Jurkat, Clone E6-1 (cell line): ENCODE measurements around the gene RPAP3.

Experiments
- DNase-seq: peaks from one replicate; pipeline ENCODE4 v3.0.0-alpha.2; 2011; ENCODE audit warnings: low read depth, low spot score
- H3K4me3 ChIP-seq: 2 replicates; pipeline ENCODE4 v1.5.1; 2011; ENCODE audit warnings: mild to moderate bottlenecking, low read length, control low read depth, moderate library complexity

The RPAP3 gene

DNA sequence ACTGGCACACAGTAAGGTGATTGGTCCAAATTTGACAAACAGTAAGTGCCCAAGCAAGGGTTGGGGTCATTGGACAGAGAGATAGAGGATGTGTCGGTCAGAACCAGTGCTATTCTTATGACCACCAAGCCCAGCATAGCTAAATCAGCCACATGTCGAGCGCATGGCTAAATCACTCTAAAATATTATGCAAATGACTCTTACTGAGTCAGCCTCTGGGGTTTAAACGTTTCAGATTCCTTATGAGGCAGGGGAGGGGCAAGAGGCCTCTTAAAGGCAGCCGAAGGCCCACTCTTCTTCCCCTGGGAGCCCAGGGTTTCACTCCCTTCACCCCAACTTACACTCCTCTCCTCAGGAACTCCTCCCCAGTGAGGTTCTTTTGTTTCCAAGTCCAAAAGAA, 20.1 kb upstream of the RPAP3 start:
- no peak overlapping the region for H3K4me3 ChIP-seq
- no peak for DNase-seq

DNA sequence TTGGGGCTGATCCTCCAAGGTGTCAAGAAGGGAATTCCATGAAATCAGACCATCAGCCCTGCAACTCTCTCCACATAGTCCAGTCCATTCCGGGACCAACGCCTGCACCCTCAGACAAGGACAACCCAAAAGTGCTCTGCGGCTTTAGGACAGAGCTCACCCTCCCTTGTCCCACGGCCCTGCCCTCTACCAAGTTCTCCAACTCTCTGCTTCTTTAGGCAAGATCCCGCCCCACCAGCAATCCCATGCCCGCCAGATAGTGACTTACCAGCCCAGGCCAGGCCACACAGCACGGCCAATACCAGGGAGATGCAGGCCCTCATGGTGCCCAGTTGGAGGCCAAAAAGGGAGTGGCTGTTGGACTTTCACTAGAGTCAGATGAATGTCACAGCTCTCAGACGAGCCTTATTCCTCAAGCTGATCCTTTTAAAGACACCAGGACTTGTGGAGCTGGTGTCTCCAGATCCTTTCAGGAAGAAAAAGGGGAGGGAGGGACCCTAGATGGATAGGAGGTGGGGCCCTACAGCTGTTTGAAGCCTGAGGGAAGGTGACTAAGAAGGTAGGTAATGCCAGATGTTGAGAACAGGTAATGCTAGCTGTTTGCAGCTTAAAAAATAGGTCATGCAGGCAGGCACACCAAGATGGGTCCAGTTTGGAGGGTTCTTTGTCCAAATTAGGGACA, 19.4 kb upstream of the RPAP3 start, which contains the start of gene ENDOU:
ENDOU (minus strand) TSS at position 400 of the 682 bp plus-strand sequence; CDS start at position 323, 77 bp downstream.
- no peak within 1 kb of the TSS for H3K4me3 ChIP-seq
- DNase-seq: no peak

DNA sequence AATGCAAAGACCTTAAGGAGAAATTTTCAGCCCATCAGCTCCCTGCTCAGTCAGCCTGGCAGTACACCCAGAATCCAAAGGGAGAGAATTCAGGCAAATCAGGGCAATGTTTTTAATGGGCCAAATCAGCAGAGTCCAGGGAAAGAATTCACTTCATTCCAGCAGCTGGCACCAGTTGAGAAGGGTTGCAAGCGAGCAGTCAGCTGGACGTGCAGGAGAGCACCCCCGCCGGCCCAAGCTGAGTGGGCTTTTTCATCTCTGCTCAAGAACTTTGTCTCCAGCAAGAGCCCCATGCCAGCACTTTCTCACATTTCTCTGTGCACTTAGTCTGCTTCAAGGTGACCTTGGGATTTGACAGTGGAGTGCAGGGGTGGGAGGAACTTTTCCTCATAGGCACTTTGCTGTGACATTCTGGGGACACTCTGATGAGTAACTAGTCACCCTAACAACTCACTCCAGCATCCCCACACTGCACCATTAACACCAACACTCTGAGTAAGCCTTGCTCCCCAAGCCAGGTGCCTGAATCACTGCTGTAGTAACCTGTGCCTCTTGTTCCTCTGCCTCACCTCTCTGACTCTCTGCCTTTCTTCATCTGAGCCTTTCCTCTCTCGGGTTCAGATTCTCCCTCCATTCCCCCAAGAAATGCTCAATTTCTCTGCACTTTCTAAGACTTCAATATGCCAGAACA, 17.3 kb upstream of the RPAP3 start:
- H3K4me3 ChIP-seq: no peak overlapping the region
- no peak for DNase-seq

DNA sequence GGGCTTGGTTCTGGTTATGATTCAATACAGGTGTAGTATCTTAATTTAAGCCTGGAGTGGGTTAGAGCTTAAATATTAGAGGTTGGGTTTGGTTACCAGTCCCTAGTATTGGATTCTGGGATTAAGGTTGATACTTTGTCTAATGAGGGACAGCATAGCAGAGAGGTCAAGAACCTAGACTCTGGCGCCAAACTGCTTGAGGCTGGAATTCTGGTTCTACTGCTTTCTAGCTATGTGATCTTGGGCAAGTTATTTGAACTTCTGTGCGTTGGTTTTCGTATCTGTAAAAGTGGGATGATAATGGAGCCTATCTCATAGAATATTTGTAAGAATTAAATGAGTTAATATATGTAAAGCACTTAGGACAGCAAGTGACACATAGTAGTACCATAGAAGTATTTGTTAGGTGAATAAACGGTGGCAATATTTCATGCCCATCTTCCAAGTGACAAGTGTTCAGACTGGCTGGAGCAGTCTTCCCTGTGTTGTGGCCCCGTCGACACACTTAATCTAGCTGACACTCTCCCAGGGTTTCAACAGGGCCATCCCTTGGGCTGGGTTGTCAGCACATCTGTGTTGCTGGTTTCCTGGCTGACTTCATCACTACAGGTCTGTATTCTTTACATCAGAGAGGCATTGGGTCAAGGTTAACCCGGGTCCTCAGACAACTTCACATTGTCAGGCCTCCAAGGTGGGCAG, 16.5 kb upstream of the RPAP3 start:
- no peak overlapping the region for H3K4me3 ChIP-seq
- DNase-seq: no peak

DNA sequence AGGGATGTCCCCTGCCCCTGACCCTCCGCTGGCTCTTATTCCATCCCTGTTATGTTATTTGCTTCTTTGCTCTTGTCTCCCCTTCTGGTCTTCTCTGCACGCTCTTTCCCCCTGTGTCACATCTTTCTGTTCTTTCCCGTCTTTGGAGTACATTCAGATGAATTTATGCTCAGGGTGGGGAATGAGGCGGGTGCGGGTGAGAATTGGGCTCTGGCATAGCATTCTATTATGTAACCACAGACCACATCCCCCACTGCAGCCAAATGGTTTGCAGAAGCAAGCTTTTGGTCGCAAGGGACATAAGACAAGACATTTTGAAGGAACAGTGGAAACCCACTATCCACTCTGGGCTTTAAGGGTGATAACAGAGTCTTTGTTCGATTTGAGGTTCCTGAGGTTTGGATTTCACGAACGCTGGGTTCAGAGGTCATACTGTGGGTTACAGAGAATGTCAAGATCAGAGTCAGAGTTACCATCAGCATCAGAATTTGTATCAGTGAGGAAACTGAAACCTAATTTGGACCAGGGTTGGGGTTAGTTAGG, 15.7 kb upstream of the RPAP3 start:
- H3K4me3 ChIP-seq: no peak overlapping the region
- DNase-seq: peak; percentile 52

DNA sequence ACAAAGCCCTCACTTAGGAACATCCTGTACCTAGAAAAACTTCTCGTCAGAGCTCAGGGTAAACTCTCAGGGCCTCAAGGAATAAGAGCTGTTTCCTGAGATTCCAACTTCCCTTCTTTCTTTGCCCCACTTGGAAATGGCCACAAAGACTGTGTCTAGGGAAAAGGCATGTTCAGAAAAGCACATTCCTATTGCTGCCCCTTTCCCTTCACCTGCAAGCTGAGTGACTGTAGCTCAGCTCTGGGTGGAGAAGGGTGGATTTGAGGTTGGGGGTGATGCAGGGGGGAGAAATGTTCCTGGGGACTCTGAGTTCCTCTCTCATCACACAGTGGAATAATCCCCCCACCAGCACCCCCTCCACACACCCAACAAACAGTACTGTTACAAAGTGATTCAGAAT, 12.7 kb upstream of the RPAP3 start:
- no peak for DNase-seq

DNA sequence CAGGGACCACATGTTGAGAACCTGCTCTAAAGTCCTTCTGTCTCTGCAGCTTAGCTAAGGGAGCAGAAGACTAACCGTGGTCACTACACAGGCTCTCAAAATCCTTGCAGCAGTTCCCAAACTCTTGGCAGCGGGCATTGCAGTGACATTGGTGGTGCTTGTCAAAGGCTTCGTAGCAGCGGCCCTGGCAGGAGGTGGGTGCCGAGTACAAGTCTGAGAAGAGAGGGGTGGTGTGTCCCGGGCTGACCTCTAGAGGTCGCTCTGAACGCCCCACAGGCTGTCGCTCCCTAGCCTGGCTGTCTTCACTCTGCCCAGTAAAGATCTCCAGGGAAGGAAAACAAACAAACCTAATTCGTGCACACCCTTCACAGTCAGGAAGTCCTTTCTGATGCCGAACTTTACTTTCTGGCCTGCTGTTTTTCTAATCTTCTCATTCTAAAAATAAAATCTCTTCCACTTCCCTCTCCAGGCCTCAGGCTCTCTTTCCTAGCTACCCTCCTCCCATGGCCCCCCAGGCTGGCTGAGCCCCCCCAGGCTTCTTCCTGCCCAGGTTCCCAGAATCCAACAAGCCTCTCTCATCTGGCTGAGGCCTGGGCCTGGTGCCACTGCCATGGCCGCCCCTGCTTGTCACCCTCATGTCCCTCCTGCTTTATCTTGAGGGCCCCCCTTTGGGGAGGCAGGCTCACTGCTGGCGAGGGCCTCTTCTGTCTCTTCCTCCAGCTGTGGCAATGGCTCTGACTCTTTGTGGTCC, 11.8 kb upstream of the RPAP3 start:
- DNase-seq: peak; percentile 51

More for the DNA sequence above, 12.7 kb upstream of the RPAP3 start:
- H3K4me3 ChIP-seq: no peak overlapping the region

DNA sequence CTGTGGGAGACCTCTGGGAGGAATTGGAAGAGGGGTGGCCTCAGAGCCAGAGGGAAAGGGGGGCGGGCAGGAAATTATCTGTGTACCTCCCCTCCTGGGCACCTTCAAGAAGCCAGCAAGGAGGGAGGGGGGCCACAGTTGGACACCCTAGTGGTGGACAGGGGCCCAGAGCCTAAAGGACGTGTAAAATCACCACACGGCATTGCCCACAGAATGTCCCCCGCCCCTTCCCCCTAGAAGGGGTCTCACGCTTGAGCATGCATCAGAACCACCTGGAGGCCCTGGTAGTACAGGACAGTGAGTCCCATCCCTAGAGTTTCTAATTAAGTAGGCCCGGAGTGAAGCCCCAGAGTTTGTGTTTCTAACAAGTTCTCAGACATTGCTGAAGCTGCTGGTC, 11.2 kb upstream of the RPAP3 start:
- no peak for DNase-seq
- no peak overlapping the region for H3K4me3 ChIP-seq

More for the DNA sequence above, 11.8 kb upstream of the RPAP3 start:
- no peak overlapping the region for H3K4me3 ChIP-seq

DNA sequence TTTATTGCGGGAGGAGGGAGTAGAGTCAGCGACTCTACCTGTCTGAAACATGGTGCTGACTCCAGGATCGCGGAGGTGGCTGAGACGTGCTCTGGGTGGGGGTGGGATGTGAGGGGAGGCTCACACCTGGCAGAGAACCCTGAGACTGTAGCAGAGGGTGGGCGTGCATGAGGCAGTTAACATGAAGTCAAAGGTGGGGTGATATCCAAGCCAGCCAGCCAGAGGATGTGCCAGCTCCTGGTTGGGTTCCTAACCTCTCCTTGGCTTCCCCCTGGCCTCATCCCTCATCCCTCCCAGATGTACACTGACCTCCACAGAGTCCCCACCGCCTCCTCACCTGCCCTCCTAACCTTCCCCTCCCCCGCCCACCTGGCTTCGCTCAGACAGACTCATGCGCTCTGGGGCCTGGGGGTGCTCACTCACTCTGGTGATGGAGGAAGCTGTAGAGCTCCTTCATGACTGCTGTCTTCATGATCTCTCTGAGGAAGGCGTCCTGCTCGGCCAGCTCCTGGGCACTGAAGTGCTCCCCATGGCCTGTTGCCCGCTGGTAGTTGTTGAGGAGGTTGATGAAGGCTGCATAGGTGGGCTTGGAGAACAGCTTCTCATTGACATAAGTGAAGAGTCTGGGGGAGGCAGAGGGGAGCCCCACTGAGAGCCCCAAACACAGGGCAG, 10.2 kb upstream of the RPAP3 start:
- no peak overlapping the region for H3K4me3 ChIP-seq
- no peak for DNase-seq

DNA sequence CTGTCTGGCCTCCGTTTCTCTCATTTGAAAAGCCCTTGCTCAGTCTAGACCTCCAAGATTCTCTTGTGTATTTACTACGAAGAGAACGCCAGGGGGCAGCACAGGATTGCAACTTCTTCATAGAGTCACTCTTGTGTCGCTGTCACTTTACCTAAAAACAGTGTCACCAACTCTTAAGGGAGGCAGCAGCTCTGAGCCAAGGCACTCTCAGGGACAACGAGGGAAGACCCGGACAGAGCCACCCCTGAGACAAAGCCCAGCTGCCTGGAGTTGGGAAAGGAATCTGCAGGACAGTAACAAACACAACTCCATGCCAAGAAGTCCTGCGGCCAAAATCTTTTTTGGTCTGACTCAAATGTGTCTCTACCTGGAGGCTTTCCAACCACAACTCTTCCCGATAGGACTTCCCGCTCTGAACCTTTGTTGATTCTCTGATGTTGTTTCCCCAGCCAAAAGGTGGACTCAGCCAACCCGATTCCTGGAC, 9.6 kb upstream of the RPAP3 start:
- DNase-seq: peak; percentile 86
- no peak overlapping the region for H3K4me3 ChIP-seq

DNA sequence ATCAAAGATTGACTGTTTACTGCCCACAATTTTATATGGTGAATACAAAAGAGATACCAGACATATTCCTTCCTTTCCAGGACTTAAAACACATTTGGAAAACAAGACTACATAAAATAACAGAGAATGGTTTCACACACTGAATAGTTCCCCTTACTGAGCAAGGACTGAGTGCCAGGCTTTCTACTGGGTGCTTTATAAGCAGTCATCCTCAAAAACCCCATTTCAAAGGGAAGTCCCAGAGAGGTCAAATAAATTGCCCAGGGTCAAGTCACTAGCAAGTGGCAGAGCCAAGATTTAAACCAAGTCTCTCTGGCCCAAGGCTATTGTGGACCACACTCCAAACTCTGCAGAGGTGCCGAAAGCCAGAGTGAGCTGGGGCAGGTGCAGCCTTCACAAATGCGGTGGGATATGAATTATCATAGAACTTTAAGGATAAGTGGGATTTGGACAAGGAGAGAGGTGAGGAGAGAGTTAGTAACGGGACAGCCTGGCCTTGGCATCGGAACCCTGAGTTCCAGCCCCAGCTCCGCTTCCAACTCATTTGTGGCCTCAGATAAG, 9.1 kb upstream of the RPAP3 start:
- H3K4me3 ChIP-seq: no peak overlapping the region
- no peak for DNase-seq

DNA sequence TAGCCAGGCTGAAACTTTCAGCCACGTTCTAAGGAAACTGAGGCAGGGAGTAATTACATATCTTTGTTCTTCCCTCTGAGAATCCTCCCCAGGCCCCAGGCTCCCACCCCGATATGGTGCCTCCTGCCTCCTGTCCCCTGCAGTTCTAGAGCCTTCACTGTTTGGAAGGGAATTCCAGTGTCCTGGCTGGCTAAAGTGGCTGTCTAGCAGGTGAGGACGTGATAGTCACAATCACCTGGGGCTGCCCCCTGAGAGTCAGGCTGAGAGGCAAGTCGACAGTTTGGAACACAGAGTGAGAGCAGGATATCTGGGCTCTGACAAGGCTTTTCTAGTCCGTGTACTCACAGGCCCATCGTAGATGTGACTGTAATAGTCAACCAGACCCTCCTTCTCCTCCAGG, 6.3 kb upstream of the RPAP3 start:
- DNase-seq: no peak
- H3K4me3 ChIP-seq: no peak overlapping the region

DNA sequence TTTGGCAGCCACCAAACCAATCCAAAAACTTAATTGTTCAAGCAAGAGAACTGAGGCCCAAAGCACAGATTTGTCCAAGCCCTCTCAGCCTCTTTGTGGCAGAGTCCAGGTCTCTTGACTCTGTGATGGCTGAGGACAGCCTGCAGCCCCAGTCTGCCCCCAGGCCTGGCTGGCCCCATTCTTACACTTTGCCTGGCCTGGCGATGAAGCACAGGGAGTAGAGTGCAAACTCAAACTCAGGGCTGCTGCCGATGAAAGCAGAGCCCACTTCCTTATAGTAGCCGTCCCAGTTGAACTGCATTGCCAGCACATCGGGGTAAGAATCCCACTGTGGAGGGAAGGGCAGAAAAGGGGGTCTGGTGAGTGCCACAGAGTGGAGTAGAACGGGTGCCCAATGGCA, 5.6 kb upstream of the RPAP3 start:
- DNase-seq: no peak
- no peak overlapping the region for H3K4me3 ChIP-seq

DNA sequence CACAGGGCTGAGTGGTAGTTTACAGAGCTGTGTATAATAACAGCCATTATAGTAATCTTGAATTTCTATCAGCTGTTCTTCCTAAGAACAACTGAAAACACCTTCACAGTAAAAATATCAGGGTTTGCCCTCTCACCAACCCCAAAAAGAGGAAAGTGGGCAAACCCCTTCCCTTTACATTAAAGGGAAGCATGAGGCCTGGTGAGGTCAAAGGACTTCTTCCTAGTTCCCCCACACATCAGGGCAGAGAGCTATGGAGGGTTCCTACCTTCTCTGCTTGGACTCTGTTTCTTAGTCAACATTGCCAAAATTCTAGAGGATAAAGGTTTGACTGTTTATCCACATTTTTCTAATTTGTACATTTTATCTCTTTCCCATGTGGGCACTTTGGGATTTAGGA, 4.4 kb upstream of the RPAP3 start:
- H3K4me3 ChIP-seq: no peak overlapping the region
- DNase-seq: no peak

DNA sequence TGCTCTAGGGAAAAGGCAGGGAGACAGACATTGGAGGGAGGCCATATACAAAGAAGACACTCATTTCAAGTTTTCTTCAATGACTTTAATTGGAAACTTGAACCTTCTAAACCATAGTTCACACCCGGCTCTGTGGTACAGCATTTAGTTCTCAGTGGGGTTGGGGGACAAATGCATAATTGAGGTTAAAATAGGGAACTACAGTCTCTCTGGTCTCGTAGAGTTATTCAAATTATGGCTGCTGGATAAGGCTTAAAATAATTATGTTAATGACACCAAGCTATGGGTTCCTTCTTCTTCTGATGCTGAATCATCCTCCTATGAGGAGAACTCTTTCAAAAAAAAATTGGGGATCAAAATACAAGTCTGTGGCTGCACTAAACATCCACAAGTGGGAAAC, 3.8 kb upstream of the RPAP3 start:
- no peak for DNase-seq
- no peak overlapping the region for H3K4me3 ChIP-seq

DNA sequence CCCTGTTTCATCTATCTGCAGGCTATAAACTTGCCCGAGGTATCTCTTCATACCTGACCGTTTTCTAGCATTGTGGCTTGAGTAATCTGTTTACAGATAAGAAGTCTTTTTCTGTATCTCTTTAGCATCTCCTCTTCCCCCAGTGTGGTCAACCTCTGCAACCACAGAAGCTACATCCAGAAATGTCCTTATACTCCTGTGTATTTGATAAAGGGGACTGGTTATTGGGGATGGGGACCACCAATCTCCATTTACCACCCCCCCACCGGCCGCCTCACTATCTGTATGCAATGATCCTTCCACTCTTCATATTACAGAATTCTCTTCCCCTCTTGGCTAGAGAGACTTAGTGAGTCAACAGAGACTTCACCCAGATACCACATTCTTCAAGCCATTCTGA, 3.4 kb upstream of the RPAP3 start:
- DNase-seq: no peak
- no peak overlapping the region for H3K4me3 ChIP-seq

DNA sequence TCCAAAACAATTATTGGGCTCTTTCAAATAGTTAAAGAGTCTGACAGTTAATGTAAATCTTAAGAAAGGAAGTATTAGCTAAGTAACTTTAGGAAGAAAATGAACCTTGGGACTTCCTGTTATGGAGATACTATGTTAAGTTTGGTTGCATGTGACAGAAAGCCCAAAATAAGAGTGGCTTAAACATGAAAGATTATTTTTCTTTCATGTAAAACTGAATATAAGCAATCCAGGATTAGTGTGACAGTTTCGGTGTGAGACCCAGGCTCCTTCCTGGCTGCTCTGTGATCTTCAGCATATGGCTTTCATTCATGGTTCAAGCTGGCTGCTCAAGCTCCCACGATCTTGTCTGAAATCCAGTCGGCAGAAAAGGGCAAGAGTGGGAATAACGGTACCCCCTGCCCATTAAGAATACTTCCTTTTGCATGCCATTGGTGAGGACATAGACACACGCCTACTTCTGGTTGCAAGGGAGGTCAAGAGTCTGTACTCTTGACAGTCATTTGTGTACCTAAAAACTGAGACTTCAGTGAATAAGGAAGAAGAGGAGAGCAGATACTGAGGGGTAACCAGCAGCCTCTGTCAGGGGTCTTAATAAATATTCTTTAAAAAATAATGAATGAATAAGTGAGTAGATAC, 2.2 kb upstream of the RPAP3 start:
- DNase-seq: no peak
- H3K4me3 ChIP-seq: no peak overlapping the region

DNA sequence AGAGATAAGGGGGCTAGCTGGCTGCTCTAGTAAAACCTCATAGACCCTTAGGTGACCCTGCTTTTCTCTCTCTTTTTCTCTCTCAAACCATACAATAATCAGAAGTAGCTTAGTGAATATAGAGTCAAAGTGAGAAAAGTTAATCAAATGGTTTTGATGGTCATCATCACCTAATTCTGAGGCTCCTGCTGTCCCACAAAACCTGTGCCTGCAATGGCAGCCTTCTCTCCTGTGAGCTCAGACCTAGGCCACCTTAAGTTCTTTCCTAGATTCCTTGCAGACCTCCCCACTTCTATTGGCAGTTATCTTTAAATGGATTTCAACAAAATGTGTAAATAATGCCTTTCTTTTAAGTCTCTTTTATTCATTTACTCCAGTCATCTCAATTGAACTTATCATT, 1.5 kb upstream of the RPAP3 start:
- H3K4me3 ChIP-seq: no peak overlapping the region
- no peak for DNase-seq
